Loucy (cell line): ENCODE results near the gene ANKS4B.

Experiments used
- H2AFZ ChIP-seq: fragments of 200-600 bp; sonication (generic); 2 replicates; pipeline ENCODE4 v1.6.0; 2016; ENCODE audit warnings: antibody characterized with exemption, mild to moderate bottlenecking, low read length, moderate library complexity
- H3F3A ChIP-seq: fragments of 200-600 bp; 2 replicates; pipeline ENCODE4 v1.6.0; 2016; ENCODE audit warnings: antibody characterized with exemption, low read depth, mild to moderate bottlenecking
- H3K27me3 ChIP-seq: fragments of 200-600 bp; sonication (generic); 2 replicates; pipeline ENCODE4 v1.6.1; 2014; ENCODE audit warnings: low read length, mild to moderate bottlenecking; ENCODE audit not compliant: insufficient read depth, poor library complexity, severe bottlenecking
- H3K36me3 ChIP-seq: fragments of 200-600 bp; sonication (generic); 2 replicates; pipeline ENCODE4 v1.6.1; 2016; ENCODE audit warnings: low read length; ENCODE audit not compliant: insufficient read depth
- H3K4me1 ChIP-seq: fragments of 200-600 bp; sonication (generic); 2 replicates; pipeline ENCODE4 v1.5.1; 2014; ENCODE audit warnings: low read length, mild to moderate bottlenecking; ENCODE audit not compliant: insufficient read depth, poor library complexity, severe bottlenecking
- H3K4me2 ChIP-seq: fragments of 200-600 bp; sonication (generic); 2 replicates; pipeline ENCODE4 v1.6.0; 2014; ENCODE audit warnings: antibody characterized with exemption, low read length, low read depth, mild to moderate bottlenecking; ENCODE audit not compliant: poor library complexity, severe bottlenecking
- H3K4me3 ChIP-seq: fragments of 200-600 bp; sonication (generic); 2 replicates; pipeline ENCODE4 v1.5.1; 2014; ENCODE audit warnings: low read length, mild to moderate bottlenecking, mixed read lengths; ENCODE audit not compliant: poor library complexity, severe bottlenecking
- H3K79me2 ChIP-seq: fragments of 200-600 bp; sonication (generic); 2 replicates; pipeline ENCODE4 v1.6.1; 2014; ENCODE audit warnings: low read length; ENCODE audit not compliant: insufficient read depth
- H3K9ac ChIP-seq: fragments of 200-600 bp; sonication (generic); 2 replicates; pipeline ENCODE4 v1.6.0; 2014; ENCODE audit warnings: mild to moderate bottlenecking, low read depth, low read length, moderate library complexity; ENCODE audit not compliant: poor library complexity, severe bottlenecking
- H3K9me2 ChIP-seq: fragments of 200-600 bp; sonication (generic); replicated peaks from 2 replicates; pipeline ENCODE4 v1.6.1; 2016; ENCODE audit warnings: low read depth, low read length, mixed read lengths
- H3K9me3 ChIP-seq: fragments of 200-600 bp; sonication (generic); 2 replicates; pipeline ENCODE4 v1.6.1; 2014; ENCODE audit warnings: mild to moderate bottlenecking, antibody characterized with exemption, low read length, low read depth; ENCODE audit not compliant: insufficient read depth
- H4K20me1 ChIP-seq: fragments of 200-600 bp; sonication (generic); 2 replicates; pipeline ENCODE4 v1.6.0; 2014; ENCODE audit warnings: antibody characterized with exemption, low read length, mild to moderate bottlenecking; ENCODE audit not compliant: insufficient read depth, poor library complexity, severe bottlenecking
- EZH2phosphoT487 ChIP-seq: fragments of 200-600 bp; IDR thresholded peaks from 2 replicates; pipeline ENCODE4 v1.6.1; 2018; ENCODE audit warnings: antibody characterized with exemption, mild to moderate bottlenecking, moderate library complexity, borderline replicate concordance
- TF ChIP-seq, protein P1 (sequence below): fragments of 200-600 bp; sonication (generic); conservative IDR thresholded peaks from 2 replicates; pipeline ENCODE4 v1.5.1; 2014; ENCODE audit warnings: mild to moderate bottlenecking, antibody characterized with exemption, low read length

ANKS4B gene

GRCh38 chr16:21236831-21237230 lies 3.3 kb downstream of the ANKS4B start:
- no peaks in the 10 kb centered on the region for H3K27me3 ChIP-seq
- H3K9me3 ChIP-seq, result no peaks in the 10 kb centered on the region
- TF ChIP-seq, protein P1, sequence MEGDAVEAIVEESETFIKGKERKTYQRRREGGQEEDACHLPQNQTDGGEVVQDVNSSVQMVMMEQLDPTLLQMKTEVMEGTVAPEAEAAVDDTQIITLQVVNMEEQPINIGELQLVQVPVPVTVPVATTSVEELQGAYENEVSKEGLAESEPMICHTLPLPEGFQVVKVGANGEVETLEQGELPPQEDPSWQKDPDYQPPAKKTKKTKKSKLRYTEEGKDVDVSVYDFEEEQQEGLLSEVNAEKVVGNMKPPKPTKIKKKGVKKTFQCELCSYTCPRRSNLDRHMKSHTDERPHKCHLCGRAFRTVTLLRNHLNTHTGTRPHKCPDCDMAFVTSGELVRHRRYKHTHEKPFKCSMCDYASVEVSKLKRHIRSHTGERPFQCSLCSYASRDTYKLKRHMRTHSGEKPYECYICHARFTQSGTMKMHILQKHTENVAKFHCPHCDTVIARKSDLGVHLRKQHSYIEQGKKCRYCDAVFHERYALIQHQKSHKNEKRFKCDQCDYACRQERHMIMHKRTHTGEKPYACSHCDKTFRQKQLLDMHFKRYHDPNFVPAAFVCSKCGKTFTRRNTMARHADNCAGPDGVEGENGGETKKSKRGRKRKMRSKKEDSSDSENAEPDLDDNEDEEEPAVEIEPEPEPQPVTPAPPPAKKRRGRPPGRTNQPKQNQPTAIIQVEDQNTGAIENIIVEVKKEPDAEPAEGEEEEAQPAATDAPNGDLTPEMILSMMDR, result no peak
- no peak for TF ChIP-seq EZH2phosphoT487
- H3K4me3 ChIP-seq, result no peak overlapping the region
- no peak overlapping the region for H3K9ac ChIP-seq
- no peaks in the 10 kb centered on the region for H3K36me3 ChIP-seq
- H4K20me1 ChIP-seq, result no peaks in the 10 kb centered on the region
- H3F3A ChIP-seq, result no peaks in the 10 kb centered on the region
- H2AFZ ChIP-seq, result no peak overlapping the region
- no peaks in the 10 kb centered on the region for H3K4me1 ChIP-seq
- no peaks in the 10 kb centered on the region for H3K79me2 ChIP-seq
- H3K4me2 ChIP-seq, result no peak overlapping the region
- H3K9me2 ChIP-seq, result no peaks in the 10 kb centered on the region

- Histone ChIP-seq H3K79me2 (no peaks in the 10 kb centered on the region), H3K9ac (no peak overlapping the region), H3K9me3 (no peaks in the 10 kb centered on the region), H3F3A (no peaks in the 10 kb centered on the region), H3K4me3 (no peak overlapping the region), H3K4me2 (no peak overlapping the region), H2AFZ (no peak overlapping the region), H3K9me2 (no peaks in the 10 kb centered on the region), H4K20me1 (no peaks in the 10 kb centered on the region), H3K4me1 (no peaks in the 10 kb centered on the region), H3K36me3 (no peaks in the 10 kb centered on the region), H3K27me3 (no peaks in the 10 kb centered on the region)
- TF ChIP-seq EZH2phosphoT487, result no peak
- TF ChIP-seq, protein P1, result no peak
These were observed 6.1 kb downstream of the ANKS4B start for GRCh38 chr16:21239646-21240045.

- no peaks in the 10 kb centered on the region for H3K79me2 ChIP-seq
- H3F3A ChIP-seq, result no peaks in the 10 kb centered on the region
- H3K9ac ChIP-seq, result no peak overlapping the region
- H3K9me2 ChIP-seq, result no peaks in the 10 kb centered on the region
- H3K27me3 ChIP-seq, result no peaks in the 10 kb centered on the region
- H3K9me3 ChIP-seq, result no peaks in the 10 kb centered on the region
- H3K4me2 ChIP-seq, result no peak overlapping the region
- no peaks in the 10 kb centered on the region for H3K36me3 ChIP-seq
- H4K20me1 ChIP-seq, result no peaks in the 10 kb centered on the region
- no peaks in the 10 kb centered on the region for H3K4me1 ChIP-seq
- no peak overlapping the region for H3K4me3 ChIP-seq
- no peak for TF ChIP-seq EZH2phosphoT487
- TF ChIP-seq, protein P1, result no peak
- H2AFZ ChIP-seq, result no peak overlapping the region
These were observed 9.3 kb downstream of the ANKS4B start for GRCh38 chr16:21242756-21243155.
